LNCaP clone FGC (cell line): ENCODE results near the gene TAMALIN.
"Not testable (repeated sequence)": the region's sequence is repeated elsewhere in the genome, so short reads cannot be mapped to it uniquely, and the experiment has no call there.

Experiments used
- DNase-seq: peaks from one replicate; pipeline ENCODE4 v3.0.0-alpha.2; 2011; ENCODE audit warnings: low read depth
- H3K4me3 ChIP-seq: 2 replicates; pipeline ENCODE4 v1.5.1; 2011; ENCODE audit warnings: mild to moderate bottlenecking, low read depth, low read length, control low read depth
- CTCF ChIP-seq: IDR thresholded peaks from 2 replicates; pipeline ENCODE4 v1.5.1; 2012; ENCODE audit warnings: mild to moderate bottlenecking; ENCODE audit not compliant: control insufficient read depth, insufficient read depth; ENCODE audit errors: extremely low read depth

TAMALIN gene

GRCh38 chr12:51972849-51973273 is 33.9 kb upstream of the TAMALIN start:
- DNase-seq: no peak
- H3K4me3 ChIP-seq: no peak overlapping the region
- TF ChIP-seq CTCF: no peak

GRCh38 chr12:51973560-51973959 is 33.2 kb upstream of the TAMALIN start:
- DNase-seq: no peak
- no peak for TF ChIP-seq CTCF
- H3K4me3 ChIP-seq: no peak overlapping the region

GRCh38 chr12:51974646-51975045 is 32.1 kb upstream of the TAMALIN start:
- no peak for TF ChIP-seq CTCF
- H3K4me3 ChIP-seq: no peak overlapping the region
- no peak for DNase-seq

GRCh38 chr12:51975196-51975595 is 31.6 kb upstream of the TAMALIN start:
- DNase-seq: no peak
- no peak for TF ChIP-seq CTCF
- H3K4me3 ChIP-seq: no peak overlapping the region

- DNase-seq: no peak
- no peak for TF ChIP-seq CTCF
- no peak overlapping the region for H3K4me3 ChIP-seq
Observed at GRCh38 chr12:51976376-51977160, 30.2 kb upstream of the TAMALIN start.

GRCh38 chr12:51977320-51977753 is 29.4 kb upstream of the TAMALIN start:
- TF ChIP-seq CTCF: no peak
- DNase-seq: no peak
- H3K4me3 ChIP-seq: no peak overlapping the region

GRCh38 chr12:51979306-51979705 is 27.4 kb upstream of the TAMALIN start:
- H3K4me3 ChIP-seq, DNase-seq: not testable (repeated sequence)
